GM12864 (cell line): ENCODE results near the gene SULT1C2.

Source experiments
- DNase-seq: peaks from one replicate; pipeline ENCODE4 v3.0.0-alpha.2; 2011; ENCODE audit warnings: low read depth
- H3K4me3 ChIP-seq: 2 replicates; pipeline ENCODE4 v1.5.1; 2011; ENCODE audit warnings: mild to moderate bottlenecking, low read depth, low read length, control low read depth
- CTCF ChIP-seq: IDR thresholded peaks from 2 replicates; pipeline ENCODE4 v1.5.1; 2011; ENCODE audit warnings: low read depth, mild to moderate bottlenecking, moderate library complexity, low read length, control low read depth, inconsistent platforms; ENCODE audit errors: missing control alignments

SULT1C2 gene

DNA sequence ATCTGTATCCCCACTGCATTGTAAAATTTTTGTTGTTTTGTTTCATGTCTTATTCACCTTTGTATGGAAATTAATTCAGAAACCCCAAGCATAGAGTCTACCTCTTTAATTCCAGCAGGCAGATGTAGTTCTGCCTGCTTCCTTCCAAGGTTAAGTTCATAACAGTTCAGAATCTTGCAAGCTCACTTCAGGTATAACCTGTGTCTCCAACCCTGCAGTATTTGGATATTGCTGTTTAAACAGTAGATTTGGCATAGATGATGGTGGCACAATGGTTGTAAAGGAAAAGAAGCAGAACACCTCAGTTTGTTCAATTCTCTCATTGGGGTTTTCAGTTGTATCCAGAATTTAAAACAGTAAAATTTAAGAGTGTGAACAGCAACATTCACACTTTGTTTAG lies 21.2 kb downstream of the SULT1C2 start:
- no peak for TF ChIP-seq CTCF
- no peak overlapping the region for H3K4me3 ChIP-seq
- no peak for DNase-seq

- no peak overlapping the region for H3K4me3 ChIP-seq
- no peak for TF ChIP-seq CTCF
- DNase-seq = no peak
Measured at GRCh38 chr2:108314586-108315296, 26.0 kb downstream of the SULT1C2 start.

GRCh38 chr2:108315444-108315934 lies 26.8 kb downstream of the SULT1C2 start:
- no peak for TF ChIP-seq CTCF
- no peak overlapping the region for H3K4me3 ChIP-seq
- no peak for DNase-seq

DNA sequence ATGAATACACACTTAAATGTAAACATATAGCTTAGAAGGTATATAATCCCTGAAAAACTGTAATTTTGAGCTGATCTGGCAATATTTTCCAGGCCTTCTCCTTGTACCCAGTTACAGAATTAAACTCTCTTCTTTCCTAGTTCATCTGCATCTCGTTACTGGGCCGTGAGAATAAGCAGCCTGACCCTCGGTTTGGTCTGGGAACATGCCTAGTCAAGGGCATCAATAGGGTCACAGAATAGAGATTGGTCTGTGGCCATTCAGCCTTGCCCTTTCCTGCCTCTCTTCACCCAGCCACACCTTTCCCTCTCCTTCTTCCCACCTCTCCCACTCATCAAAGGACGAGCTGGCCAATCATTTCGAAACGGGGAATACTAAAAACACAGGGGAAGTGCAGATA lies 27.3 kb downstream of the SULT1C2 start:
- DNase-seq = no peak
- H3K4me3 ChIP-seq = no peak overlapping the region
- TF ChIP-seq CTCF = no peak

GRCh38 chr2:108316461-108317258 lies 28.0 kb downstream of the SULT1C2 start:
- no peak overlapping the region for H3K4me3 ChIP-seq
- TF ChIP-seq CTCF = no peak
- no peak for DNase-seq

DNA sequence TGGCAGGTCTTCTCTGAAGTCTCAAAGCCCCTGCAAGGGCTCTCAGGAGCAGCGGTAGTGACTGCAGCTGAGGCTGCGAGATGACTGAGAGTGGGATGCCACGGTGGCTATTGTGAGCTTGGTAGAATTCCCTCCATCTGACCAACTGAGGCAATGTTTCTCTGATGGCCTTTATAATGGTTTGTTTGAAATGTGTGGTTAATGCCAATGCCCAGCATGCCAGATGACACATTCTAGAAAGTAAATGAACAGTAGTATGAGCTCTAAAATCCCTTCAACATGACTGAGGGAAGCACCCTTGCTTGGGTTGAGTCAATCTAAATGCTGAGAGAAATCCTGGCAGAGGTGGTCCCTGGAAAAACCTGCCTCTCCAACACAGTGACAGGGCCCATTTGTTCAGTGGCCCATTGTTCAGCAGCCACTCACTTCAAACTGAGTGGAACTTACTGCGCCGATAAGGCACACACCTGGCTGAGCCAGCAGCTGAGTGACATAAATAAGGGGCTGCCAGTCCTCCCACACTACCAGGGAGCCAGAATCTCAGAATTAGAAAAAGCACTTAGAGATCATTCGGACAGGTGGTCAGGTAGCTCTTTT lies 31.7 kb downstream of the SULT1C2 start:
- H3K4me3 ChIP-seq = no peak overlapping the region
- no peak for TF ChIP-seq CTCF
- DNase-seq = no peak
